ENCODE results near the gene RYR1.

DNA sequence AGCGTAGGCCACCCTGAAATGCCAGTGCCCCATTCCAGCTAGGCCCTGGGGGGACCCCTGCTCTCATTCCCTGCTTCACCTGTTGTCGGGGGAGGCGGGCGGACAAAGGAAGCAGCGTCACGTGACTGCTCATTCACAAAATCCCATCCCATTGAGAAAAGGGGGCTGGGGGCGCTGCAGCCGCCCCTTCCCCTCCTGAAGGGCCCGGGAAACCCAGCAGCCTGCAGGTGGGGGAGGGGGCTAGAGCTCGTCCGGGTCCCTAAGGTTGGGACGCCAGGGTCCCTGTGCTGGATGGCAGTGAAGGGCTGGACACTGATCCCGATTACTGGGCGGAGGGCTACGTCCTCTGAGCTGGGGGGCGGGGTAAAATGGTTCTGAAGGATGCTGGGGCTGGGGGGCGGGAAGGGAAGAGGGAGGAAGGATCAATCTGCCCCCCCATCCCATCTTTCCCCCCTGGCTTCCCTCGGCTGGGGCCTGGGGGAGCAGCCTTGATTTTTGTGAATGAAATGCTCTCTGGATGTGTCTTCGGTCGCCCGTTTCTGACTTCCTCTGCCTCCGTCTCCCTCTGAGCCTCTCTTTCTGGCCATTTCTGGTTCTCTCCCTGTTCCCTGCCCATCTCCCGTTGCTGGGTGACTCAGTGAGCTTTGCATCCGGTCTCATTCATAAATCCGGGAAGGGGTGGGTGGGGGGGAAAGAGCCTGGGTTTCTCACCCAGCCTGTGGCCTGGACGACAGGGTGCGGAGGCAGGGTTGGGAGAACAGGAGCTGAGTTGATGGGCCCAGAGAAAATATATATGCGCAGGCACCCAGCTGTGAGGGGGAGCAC is 44.2 kb upstream of the RYR1 start:
- TF ChIP-seq POLR2A (IDR thresholded peaks at IDR 0.05; ENCODE audit: low read depth, low read length) (no peak), POLR2AphosphoS5 (IDR thresholded peaks at IDR 0.05; ENCODE audit: low read depth, low read length) (no peak)

Measured in GM12892 (cell line).